NCI-H1092 treated with DMSO at 0.1 percent for 48 hours (cell line): ENCODE data around the gene EIF6.

Source experiments
- DNase-seq: peaks from one replicate; lab custom pipeline; 2025; lab: John Stamatoyannopoulos, UW

Gene EIF6

GRCh38 chr20:35312318-35312717 lies 27.7 kb upstream of the EIF6 start:
- DNase-seq, result no peak

DNA sequence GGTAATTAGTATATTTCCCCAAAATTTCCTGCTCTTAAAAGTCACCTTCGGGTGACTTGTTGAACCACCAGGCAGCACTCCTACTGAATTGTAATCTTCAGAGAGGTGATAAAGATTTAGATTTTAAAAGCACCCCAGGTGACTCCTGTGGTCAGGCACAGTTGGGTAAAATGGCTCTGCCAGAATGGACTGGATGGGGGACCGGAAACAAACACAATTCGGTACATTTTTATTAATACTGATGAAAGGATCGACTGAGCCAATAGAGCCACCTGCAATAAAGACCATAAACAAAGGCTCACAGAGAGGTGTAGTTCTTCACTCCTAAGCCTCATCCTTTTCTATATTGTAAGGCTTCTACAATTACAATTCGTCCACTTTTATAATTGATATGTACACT lies 27.2 kb upstream of the EIF6 start:
- no peak for DNase-seq

DNA sequence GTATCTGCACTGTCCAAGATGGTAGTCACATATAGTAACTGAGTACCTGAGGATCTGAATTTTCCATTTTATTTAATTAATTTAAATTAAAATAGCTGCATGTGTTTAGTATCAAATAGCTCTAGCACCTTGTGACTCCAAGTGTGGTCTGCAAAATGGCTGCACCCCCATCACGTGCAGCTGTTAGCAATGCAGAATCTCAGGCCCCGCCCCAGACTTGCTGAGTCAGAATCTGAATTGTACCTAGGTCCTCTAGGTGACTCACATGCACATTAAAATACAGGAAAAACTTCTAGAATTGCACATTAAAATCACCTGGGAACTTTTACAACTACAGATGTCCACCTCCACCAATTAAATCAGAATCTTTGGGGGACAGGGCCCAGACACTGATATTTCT lies 26.8 kb upstream of the EIF6 start:
- DNase-seq, result no peak

- no peak for DNase-seq
Measured at GRCh38 chr20:35307666-35308653, 23.4 kb upstream of the EIF6 start.

GRCh38 chr20:35306931-35307517 lies 22.5 kb upstream of the EIF6 start:
- DNase-seq, result peak; percentile 12

DNA sequence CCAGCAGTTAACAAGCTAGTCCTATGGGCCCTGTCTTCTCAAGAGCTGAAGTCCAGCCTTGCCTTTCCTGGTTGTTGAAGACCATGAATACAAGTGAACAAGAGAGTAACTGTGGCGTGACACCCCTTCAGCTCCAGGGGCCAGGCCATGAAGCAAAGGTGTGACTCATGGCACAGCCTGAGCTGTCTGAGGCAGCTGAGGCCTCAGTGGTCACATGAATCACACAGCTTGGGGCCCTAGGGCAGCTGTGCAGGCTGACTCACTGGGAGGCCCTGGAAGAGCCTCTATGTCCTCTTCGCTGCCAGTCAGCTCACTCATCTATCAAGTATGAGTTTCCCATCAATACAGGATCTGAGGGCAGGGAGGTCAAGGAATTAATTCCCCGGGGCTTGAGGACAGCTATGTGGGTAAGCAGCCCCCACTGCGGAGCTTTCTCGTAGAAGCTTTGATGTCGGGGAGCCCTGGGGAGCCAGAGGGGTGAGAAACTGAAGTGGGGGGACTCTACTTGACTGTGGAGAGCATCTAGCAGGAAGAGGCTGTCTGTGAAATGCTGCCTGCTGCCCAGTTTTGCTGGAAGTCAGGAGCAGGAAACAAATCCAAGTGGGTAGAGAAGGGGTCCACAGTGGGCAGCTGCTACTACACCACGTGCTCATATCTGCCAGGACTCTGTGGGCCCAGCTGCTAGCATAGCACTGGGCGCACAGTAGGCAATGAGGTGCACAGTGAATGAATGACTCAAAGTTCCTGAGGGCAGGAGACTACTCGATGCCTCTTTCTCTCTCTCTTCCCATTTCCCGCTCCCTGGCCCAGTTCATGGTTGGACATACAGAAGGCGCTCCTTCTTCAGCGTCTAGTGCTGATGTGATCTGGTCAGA lies 21.3 kb upstream of the EIF6 start:
- no peak for DNase-seq

- DNase-seq, result no peak
Measured at GRCh38 chr20:35304956-35305355, 20.4 kb upstream of the EIF6 start.

GRCh38 chr20:35303735-35304491 lies 19.3 kb upstream of the EIF6 start:
- peak; percentile 67 for DNase-seq

DNA sequence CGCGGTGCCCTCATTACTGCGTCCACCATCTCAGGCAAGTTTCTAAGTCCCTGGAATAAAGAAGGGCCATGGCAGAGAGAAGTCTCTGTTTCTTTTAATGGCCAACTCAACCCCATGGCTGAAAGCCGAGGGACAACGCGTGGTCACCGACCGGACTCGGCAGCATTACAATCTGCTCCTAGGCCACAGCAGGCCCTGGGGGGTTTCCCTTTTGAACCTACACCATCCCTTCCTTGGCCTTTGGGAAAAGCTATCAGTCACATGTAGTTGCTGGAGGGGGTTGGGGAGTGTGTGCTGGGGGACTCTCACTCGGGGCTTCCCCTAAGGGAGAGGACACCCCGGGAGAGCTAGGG lies 18.8 kb upstream of the EIF6 start:
- no peak for DNase-seq

DNA sequence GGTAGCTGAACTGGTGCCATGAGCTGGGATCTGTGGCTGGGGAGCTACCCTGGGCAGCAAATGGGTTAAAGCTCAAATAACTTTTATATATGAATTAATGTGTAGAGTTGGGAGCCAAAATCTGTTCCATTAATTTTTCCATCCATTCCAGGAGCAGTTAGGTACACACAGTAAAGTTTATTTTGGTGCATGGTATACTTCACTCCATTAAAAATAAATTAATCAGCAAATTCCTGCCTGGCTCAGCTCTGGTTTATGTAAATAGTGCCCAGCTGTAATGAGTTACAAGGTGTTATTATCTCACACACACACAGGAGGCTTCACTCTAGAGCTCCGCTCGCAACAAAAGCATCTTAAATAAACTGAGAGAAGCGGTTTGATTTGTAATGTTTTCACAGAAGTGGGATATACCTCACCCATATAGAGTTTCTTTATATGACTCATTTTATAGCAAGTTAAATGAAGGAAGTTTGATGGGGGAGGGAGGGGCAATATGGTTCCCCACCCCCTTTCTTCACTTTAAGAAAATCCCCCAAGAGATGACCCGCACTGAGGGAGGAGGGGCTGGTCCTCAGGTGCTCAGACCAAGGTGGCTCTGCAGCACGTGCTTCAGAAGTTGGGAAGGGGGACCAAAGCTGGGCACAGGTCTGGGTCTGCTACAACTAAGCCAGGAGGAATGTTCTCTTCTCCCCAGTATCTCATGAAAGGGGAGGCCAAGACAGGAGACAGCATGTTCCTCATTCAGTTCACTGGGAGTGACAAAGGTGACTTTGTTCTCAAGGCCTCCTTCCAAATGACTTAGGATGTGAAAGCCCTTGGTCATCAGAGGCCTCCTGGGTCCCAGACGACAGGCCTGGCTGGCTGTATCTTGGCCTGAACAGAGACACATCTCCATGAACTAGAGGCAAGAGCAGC lies 18.1 kb upstream of the EIF6 start:
- no peak for DNase-seq

DNA sequence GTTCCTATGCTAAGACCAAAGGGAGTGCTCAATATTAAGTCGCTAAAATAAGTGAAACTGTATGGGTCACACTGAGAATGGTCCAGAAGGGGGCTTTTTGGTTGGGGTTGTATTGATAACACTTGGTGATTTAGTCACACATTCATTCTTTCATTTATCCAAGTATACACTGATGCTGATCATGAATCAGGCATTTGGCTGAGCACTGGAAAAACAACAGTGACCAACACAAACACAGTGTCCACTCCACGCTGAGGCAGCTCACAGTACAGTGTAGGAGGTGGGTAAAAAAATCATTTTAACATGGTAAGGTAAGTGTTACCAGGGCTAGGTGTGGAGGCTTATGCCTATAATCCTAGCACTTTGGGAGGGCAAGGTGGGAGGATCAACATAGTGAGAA lies 16.9 kb upstream of the EIF6 start:
- DNase-seq, result no peak

GRCh38 chr20:35300469-35301262 lies 16.1 kb upstream of the EIF6 start:
- DNase-seq, result no peak

GRCh38 chr20:35299780-35300179 lies 15.2 kb upstream of the EIF6 start:
- DNase-seq, result no peak

- DNase-seq, result no peak
Measured at GRCh38 chr20:35298264-35298663, 13.7 kb upstream of the EIF6 start.

DNA sequence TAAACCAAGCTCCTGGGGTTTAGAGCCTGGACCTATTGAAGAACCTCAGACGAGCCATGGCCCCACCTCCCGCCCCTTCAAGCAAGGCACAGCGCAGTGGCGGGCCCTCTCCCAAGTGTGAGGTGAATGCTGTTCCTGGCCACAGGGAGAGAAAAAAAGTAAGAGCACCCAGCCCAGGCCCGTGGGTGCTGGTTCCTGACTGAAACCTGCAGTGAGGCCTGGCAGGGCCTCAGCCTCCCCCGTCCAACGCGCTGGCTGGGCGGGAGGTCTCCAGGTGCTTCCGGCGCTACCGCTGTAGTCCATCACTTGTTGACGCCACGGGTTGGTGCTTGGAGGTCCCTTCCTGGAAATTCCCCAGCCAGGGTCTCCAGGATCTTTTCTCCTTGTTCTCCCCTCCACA lies 13.2 kb upstream of the EIF6 start:
- DNase-seq, result no peak

DNA sequence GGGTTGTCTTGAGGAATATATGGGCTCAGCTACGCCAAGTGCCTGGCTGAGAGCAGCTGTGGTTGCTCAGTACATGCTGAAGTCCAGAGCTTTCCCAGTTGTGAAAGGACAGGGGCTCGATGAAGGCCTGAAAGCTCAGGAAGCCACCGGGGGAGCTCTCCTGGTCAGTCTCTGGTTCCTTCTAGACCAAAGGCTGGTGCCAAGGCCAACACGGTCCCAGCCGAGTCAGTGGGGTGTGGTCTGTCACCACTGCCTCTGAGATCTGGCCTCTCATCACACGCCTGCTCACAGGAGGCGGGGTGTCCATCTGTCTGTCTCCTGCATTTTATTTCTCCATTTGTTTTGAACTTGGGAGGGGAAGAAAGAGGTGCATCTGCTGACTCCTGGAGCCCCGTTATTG lies 12.6 kb upstream of the EIF6 start:
- no peak for DNase-seq

GRCh38 chr20:35296101-35296554 lies 11.6 kb upstream of the EIF6 start:
- no peak for DNase-seq

DNA sequence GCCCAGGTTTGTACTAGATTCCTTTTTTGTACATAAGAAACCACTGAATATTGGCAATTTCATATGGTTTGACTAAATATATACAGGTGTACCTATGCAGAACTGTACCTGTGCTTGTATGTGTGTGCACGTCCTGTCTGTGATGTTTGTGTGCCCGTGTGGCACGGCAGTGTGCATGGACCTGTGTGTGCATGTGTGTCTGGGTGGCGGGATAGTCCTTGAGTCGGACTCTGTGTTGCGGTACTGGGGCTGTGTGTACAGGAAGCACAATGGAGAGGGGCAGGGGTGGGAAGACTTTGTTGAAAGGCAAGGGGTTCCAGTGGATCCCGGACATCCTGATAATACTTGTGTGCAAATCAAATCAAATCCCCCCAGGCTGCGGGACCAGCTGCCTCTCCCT lies 11.1 kb upstream of the EIF6 start:
- DNase-seq, result no peak

- DNase-seq, result no peak
Measured at GRCh38 chr20:35295058-35295457, 10.5 kb upstream of the EIF6 start.

GRCh38 chr20:35294293-35294685 lies 9.7 kb upstream of the EIF6 start:
- no peak for DNase-seq
